H54 (cell line): ENCODE results near the gene PNPO.

Experiments used
- DNase-seq: peaks from one replicate; pipeline ENCODE4 v3.0.0; 2011; ENCODE audit warnings: low spot score, mixed read lengths; ENCODE audit not compliant: insufficient read length
- FAIRE-seq: peaks from 3 replicates; lab custom pipeline; 2011; peaks lifted over from hg19 to GRCh38; lab: Jason Lieb, UNC
- POLR2A ChIP-seq: IDR thresholded peaks from 2 replicates; pipeline ENCODE4 v1.6.1; 2011; ENCODE audit warnings: low read depth, mild to moderate bottlenecking, low read length

Gene PNPO

DNA sequence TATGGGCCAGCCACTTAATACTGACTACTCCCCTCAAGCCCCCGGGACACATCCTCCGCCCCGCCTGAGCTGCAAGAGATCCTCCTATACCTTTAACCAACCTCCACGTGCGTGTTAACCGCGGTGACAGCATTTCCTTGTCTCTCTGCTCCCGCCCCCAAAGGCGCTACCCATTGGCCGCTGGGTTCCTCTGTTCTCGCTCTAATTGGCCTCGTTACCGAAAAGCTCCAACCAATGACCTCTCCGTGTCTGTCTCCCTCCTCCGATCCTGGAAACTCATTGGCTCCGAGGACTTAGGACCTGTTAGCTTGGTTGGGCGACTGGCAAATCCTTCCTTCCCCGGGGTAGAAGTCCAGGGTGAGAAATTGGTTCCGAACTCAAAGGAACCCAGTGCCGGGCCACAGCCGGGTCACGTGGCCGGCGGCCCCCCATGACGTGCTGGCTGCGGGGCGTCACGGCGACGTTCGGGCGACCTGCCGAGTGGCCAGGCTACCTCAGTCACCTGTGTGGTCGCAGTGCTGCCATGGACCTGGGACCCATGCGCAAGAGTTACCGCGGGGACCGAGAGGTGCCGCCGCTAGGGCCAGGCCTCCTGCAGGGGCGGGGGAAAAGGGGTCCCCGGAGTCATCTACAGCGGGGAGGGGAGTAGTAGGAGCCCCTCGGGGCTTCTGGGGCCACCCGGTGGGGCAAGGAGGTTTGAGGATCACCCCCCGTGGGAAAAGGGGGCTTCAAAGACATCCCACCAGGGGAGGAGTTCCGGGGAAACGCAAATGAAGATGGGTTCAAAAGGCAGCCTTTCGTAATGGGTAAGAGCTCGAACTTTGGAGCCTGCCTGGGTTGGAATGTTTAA, at the start of gene PNPO:
Gene PNPO (plus strand): TSS at position 326 of the 850 bp plus-strand sequence. CDS start 105 bp downstream, at position 431.
- FAIRE-seq (peak; percentile 86), DNase-seq (peak; percentile 97)
- TF ChIP-seq POLR2A: peak; percentile 73

DNA sequence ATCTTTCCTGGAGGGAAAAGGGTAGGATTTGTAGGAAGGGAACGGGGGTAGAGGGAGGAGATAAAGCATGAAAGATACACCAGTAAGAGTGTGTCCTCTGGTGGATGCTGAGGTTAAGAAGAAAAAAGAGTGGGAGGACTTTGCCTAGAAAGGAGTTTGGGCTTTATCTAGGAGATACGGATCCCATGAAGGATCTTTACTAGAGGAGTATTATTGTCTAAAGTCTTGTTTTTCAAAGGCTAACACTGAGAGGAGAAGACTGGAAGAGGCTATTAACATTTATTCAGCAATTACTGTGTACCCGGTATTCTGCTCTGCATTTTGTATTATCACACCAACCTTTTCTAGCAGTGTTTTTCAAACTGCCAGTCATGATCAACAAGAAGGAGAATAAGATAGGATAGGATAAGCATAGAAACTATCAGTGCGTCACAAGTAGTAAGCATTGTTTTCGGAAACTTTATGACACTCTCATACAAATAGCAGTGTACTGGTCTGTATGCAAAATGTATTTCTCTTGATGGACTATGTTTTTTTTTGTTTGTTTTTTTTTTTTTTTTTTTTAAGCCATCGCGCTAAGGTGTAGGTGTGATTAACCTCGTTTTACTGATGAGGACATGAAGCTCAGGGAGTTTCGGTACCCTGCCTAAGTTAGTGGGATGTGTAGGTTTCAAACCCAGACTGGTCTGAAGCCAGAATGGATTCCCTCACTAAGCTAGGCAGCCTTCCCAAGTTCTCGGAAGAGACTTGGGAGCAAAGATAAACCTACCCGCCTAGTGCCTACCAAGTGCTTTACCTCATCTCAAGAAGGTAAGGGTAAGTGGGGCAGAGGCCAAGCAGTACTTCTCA, 46.6 kb upstream of the PNPO start:
- DNase-seq (no peak), FAIRE-seq (no peak)
- TF ChIP-seq POLR2A: no peak

DNA sequence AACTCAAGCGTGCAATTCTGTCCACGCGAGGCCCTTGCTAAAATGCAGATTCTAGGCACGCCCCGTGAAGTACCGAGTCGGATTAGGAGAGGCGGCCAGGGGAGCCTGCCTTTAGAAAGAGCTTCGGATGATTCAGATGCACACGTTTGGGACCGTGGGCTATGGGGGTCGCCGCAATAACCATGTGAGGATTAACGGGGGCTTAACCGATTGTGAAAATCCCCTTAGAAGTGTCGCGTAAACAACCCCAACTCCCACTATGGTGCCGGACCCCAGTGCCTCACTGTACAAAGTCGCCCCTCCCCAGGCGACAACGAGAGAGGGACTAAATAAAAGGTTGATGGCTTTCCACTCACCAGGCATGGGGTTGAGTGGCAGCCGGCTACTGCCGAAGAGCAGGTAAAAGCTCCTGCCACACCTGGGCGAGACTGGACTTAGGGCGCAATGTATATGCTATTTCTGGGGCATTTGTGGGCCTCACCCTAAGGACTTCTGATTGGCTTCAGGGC, 46.0 kb upstream of the PNPO start:
- FAIRE-seq: no peak
- peak; percentile 75 for TF ChIP-seq POLR2A
- DNase-seq: no peak

DNA sequence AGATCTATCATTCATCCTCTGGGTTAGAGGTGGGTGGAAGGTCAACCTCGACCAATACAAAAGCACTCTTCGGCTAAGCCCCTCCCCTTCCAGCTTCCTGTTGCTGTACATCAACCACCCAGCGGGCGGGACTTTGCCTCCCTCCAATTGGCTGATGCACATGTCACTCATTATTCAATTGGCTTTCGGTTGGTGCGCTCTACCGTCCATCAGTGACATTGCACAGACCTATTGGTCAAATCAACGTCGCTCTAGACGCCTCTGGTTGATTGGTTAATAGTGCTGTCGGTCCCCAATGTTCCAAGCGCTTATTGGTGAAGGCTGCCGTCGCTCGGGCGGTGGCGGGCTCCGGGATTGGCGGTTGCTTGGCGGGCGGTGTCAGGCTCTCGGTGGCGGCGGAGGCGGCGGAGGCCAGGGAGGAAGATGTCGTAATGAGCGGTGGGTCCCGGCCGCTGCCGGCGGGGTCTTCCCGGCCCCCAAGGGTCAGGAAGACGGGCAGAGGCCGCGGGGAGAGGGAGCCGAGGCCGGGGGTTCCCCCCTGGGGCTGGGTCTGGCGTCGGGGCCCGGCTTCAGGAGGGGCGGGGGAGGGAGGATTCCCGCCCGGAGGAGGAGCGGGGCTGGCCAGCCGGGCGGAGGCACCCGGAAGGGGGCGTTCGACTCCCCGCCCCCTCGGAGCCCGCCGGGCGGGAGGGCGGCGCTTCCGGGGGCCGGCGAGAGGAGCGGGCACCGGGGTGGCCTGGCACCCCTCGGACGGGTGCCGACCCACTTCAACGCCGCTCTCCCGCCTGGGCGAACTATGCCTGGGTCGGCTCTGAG, 45.3 kb upstream of the PNPO start, which contains the start of gene SP2:
Gene SP2 (plus strand): TSS at position 381 of the 816 bp plus-strand sequence. CDS start 51 bp downstream, at position 432.
- peak; percentile 91 for TF ChIP-seq POLR2A
- DNase-seq (peak; percentile 99), FAIRE-seq (peak; percentile 95)

DNA sequence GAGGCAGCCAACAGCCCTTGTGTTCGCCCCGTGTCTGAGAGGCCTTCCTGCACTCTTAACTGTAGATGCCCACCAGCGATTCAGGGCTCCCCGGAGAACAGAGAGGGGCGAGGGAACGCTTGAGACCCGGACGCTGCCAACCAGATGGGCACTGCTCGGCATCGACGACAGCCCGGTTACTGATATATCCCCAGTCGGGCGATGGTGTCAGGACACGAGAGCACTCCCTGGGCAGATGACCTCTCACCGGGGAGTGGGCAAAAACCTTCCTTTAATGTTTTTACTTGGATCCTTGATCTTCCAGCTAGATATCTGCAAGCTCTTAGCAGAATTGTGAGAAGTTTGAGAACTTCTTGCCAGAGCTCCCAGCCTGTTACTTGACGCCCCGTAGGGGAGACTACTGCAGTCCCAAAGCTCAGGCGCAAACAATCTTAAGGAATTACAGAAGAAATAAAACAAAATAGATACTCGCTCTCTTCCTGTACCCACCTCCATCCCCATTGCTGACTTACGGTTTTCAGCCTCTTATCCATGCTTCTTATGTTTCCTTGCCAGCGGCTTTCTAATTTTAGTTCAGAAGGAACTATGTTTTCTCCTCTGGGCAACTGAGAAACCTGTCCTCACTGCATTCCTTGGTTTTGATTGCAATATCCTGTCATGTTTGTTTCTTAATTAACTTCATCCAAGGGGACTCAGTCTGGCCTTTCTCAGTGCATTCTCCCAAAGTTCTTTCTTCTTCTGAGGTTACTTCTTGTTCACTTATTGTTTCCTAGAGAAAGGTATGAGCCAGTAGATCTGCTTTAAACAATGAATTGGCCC, 44.5 kb upstream of the PNPO start:
- FAIRE-seq (no peak), DNase-seq (no peak)
- no peak for TF ChIP-seq POLR2A

DNA sequence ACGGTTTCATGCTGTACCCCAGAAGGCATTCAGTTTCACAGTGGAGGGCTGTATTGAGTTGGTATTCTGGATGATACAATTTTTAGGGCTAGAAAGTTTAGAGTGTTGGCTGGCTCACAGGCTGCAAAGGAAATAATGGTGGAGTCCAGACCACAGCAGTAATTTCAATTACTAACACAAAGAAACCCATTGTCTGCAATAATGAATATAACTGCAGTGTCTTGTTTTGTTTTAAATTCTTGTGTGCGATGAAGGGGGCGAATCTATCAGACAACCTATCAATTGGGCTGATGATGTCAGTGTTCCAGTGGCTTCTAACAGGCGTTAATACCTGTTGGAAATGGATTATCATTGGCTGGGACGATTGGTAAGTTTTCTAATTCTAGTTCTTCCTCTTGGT, 43.8 kb upstream of the PNPO start:
- no peak for TF ChIP-seq POLR2A
- DNase-seq (no peak), FAIRE-seq (no peak)

DNA sequence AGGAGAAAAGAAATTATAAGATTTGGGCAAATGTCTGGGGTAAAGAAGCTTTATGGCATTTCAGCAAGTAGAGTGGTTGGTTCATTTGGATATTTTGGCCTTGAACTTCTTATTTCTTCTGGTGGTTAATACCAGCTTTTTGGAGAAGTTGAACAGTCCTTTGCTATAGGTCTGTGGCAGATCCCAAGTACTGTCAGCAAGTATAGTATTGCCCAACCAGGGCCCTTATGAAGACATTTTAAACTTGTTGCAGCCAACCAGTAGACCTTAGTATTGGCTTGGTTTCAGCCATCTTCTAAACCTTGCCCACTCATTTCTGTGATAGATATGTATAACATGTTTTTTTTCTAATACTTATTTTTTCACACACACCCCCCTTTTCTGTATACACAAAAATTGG, 43.1 kb upstream of the PNPO start:
- FAIRE-seq (no peak), DNase-seq (no peak)
- TF ChIP-seq POLR2A: no peak

DNA sequence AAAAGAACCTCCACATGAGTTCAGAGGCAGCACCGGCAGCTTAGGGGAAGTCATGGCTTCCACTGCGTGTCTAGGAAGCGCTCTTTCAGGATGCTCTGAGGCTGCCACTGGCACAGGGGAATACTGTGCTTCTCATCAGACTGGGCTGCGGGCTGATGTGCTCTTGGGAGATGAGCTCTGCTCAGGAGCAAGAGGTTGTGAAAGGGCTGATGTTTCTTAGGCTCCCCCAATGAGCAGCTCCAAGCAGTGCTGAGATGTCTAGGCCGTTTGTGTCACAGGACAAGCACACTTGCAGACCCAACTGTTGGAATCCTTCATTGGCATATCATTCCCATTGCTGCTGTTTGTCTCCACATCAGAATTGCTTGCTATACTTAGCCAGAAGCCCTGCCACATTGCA, 41.7 kb upstream of the PNPO start:
- no peak for DNase-seq
- no peak for TF ChIP-seq POLR2A
- FAIRE-seq: no peak

DNA sequence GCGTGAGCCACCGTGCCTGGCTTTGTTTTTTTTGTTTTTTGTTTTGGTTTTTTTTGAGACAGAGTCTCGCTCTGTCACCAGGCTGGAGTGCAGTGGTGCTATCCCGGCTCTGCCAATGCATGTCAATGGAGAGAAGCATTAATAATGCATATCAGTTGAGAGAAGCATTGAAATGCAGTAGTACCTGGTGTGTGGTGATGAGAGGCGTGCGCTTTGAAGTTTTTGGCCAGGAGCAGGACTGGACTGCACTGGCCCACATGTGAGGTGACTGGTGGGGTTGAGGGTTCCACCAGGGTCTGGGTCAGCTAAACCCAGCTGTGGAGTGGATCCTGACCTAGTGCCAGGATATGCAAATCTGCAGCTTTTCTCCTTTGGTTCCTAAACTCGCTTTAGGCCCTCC, 39.9 kb upstream of the PNPO start:
- no peak for FAIRE-seq
- DNase-seq: no peak
- no peak for TF ChIP-seq POLR2A

DNA sequence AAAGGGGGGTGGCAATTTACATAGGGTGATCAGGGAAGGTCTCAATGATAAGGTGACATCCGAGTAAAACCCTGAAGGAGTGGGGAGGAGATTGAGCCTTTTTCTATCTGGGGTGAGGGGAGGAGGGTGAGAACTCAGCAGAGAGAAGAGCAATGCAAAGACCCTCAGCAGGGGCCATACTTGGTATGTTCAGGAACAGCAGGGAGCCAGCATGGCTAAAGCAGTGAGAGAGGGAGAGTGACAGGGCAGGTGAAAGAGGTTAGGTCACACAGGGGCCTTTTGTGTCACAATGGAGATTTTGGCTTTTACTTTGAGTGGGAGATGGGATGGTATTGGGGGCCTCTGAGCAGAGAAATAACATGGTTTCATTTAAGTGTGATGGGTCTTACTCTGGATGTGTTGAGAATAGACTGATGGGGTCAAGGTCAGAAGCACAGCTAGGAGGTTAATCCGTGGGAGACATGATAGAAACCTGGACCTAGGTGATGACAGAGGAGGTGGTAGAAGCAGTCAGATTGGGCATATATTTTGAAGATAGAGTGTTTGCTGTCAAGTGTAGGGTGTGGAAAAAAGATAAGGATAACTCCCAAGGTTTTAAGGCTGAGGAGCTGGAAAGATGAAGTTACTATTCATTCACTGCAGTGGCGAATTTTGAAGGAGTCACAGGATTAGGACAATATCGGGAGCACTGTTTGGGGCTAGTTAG, 39.2 kb upstream of the PNPO start:
- FAIRE-seq (no peak), DNase-seq (no peak)
- TF ChIP-seq POLR2A: no peak

DNA sequence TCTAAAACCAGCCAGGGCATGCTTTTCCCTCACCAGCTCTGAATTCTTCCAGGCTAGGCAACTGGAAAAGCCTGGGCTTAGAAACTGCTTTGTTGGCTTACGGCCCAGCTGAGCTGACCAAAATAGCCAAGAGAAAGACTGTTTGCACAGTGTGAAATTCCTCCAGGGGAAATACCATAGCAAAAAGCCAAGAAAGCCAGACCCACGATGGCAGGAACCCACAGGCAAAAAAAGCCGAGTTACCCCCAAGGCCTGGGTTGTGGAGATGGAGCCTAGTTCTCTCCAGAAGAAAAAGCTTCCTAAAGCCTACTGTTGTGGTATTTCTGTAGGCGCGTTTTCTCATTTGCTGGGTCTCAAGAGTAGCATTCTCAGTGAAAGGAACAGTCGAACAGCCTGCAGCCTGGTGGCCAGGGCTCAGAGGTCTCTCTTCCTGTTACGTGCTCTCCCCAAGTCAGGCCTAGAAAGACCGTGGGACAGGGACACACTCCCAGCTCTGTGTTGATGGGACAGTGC, 36.1 kb upstream of the PNPO start:
- DNase-seq (no peak), FAIRE-seq (no peak)
- no peak for TF ChIP-seq POLR2A

DNA sequence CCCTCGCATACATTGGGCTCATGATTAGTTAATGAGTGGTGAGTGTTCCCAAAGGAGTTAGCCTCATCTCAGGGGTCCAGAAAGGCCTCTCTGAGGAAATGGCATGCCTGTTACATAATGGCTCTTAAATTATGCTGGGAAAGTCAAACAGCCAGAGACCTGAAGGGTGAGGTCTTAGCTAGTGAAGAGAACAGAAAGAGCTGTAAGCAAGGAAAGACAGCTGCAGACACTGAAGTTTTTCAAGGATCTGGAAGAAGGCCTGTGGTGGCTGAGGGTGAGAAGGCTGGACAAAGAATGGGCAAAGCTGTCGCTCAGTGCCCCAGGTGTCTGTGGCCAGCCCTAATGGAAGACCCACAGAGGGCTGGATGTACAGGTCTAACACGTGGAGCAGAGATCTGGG, 34.9 kb upstream of the PNPO start:
- FAIRE-seq (no peak), DNase-seq (no peak)
- TF ChIP-seq POLR2A: no peak
